HCT116 (cell line): ENCODE results near the gene COBL. TPM values are rescaled to one million over a fixed set of nuclear protein-coding genes. Genes with fewer than 3 reads are reported as not detected.

Experiments used
- ATAC-seq: fragments of 200-7000 bp; cut with Tn5 transposase; 2 replicates; pipeline ENCODE4 v1.9.1; 2020; ENCODE audit warnings: mild to moderate bottlenecking, moderate library complexity
- BruUV-seq: library from RNA; stranded (reverse); fragments of 400-500 nt; replicated peaks from 2 replicates; lab custom pipeline; 2021; lab: Mats Ljungman, UMichigan
- CTCF ChIA-PET: fragments of 300-600 bp; sonication (Branson Sonifier 250); formaldehyde crosslinking; loops from one replicate; lab custom pipeline; 2021; ENCODE audit warnings: antibody characterized with exemption; lab: Charles Lee
- POLR2A ChIA-PET: fragments of 300-600, 350-600 bp; sonication (Branson Sonifier 250); formaldehyde crosslinking; loops from one replicate; lab custom pipeline; 2021; ENCODE audit warnings: antibody characterized with exemption; lab: Charles Lee
- RAD21 ChIA-PET, 2 experiments: fragments of 300-600 bp; sonication (Branson Sonifier 250); formaldehyde crosslinking; loops; one replicate each; lab custom pipeline; 2023; ENCODE audit warnings: low total read pairs in 2 of 2; ENCODE audit not compliant: uncharacterized antibody in 2 of 2, unreplicated experiment in 2 of 2, low non-redundant PET in 1 of 2; lab: Charles Lee
- DNase-seq: peaks from one replicate; pipeline ENCODE4 v3.0.0-alpha.2; 2010; ENCODE audit warnings: low read depth, low spot score
- H2AFZ ChIP-seq: fragments of 200-600 bp; shearing (Covaris generic), sonication (generic); 2 replicates; pipeline ENCODE4 v1.6.1; 2017; ENCODE audit warnings: low read depth, mixed run types, mixed read lengths, antibody characterized with exemption, low read length; ENCODE audit not compliant: poor library complexity, severe bottlenecking
- H3K27ac ChIP-seq: 2 replicates; pipeline ENCODE4 v1.5.1; 2012; ENCODE audit warnings: low read depth, low read length
- H3K27me3 ChIP-seq: fragments of 200-600 bp; sonication (generic); 2 replicates; pipeline ENCODE4 v1.6.1; 2016; ENCODE audit warnings: mixed run types, low read length, mixed read lengths; ENCODE audit not compliant: insufficient read depth
- H3K36me3 ChIP-seq, 2 experiments: fragments of 200-500 bp in 1 of 2; fragments of 200-600 bp in 1 of 2; sonication (Bioruptor generic) in 1 of 2; sonication (generic) in 1 of 2; 2 replicates each; pipeline versions ENCODE4 v1.5.1 to v1.6.1; 2014 to 2016; ENCODE audit warnings: low read length in 2 of 2, inconsistent platforms in 1 of 2, mixed read lengths in 1 of 2, mixed run types in 1 of 2; ENCODE audit not compliant: insufficient read depth in 2 of 2, control insufficient read depth in 1 of 2
- H3K4me1 ChIP-seq, 2 experiments: fragments of 200-600 bp in 1 of 2; sonication (generic) in 1 of 2; 2 replicates each; pipeline versions ENCODE4 v1.5.1 to v1.6.1; 2012 to 2017; ENCODE audit warnings: low read length in 2 of 2, inconsistent platforms in 1 of 2, mild to moderate bottlenecking in 1 of 2, mixed read lengths in 1 of 2, mixed run types in 1 of 2, moderate library complexity in 1 of 2; ENCODE audit not compliant: insufficient read depth in 2 of 2, control insufficient read depth in 1 of 2
- H3K4me2 ChIP-seq: fragments of 200-600 bp; sonication (generic); 2 replicates; pipeline ENCODE4 v1.6.1; 2017; ENCODE audit warnings: mixed run types, low read length, mixed read lengths
- H3K4me3 ChIP-seq, 2 experiments: fragments of 200-600 bp in 1 of 2; sonication (generic) in 1 of 2; replicated peaks in 1 of 2; 2 replicates each; pipeline ENCODE4 v1.5.1; 2011 to 2016; ENCODE audit warnings: low read length in 2 of 2, control low read depth in 1 of 2, low read depth in 1 of 2, mild to moderate bottlenecking in 1 of 2, mixed read lengths in 1 of 2, mixed run types in 1 of 2
- H3K79me2 ChIP-seq: fragments of 200-600 bp; sonication (generic); 2 replicates; pipeline ENCODE4 v1.6.1; 2017; ENCODE audit warnings: mild to moderate bottlenecking, mixed run types, low read length, moderate library complexity, mixed read lengths; ENCODE audit not compliant: insufficient read depth
- H3K9ac ChIP-seq: fragments of 200-600 bp; sonication (generic); 2 replicates; pipeline ENCODE4 v1.6.1; 2016; ENCODE audit warnings: low read length, mixed read lengths
- H3K9me2 ChIP-seq: fragments of 200-600 bp; sonication (generic), shearing (Covaris generic); 2 replicates; pipeline ENCODE4 v1.6.1; 2017; ENCODE audit warnings: mixed run types, mild to moderate bottlenecking, moderate library complexity; ENCODE audit not compliant: insufficient read depth
- H3K9me3 ChIP-seq, 2 experiments: fragments of 200-500 bp in 1 of 2; fragments of 200-600 bp in 1 of 2; sonication (Bioruptor generic) in 1 of 2; sonication (generic) in 1 of 2; 2 replicates each; pipeline ENCODE4 v1.6.1; 2014 to 2017; ENCODE audit warnings: low read length in 2 of 2, mixed read lengths in 2 of 2, inconsistent platforms in 1 of 2, low read depth in 1 of 2, mild to moderate bottlenecking in 1 of 2, mixed run types in 1 of 2, moderate library complexity in 1 of 2; ENCODE audit not compliant: control insufficient read depth in 1 of 2, insufficient read depth in 1 of 2
- H4K20me1 ChIP-seq: fragments of 200-600 bp; sonication (generic), shearing (Covaris generic); 2 replicates; pipeline ENCODE4 v1.6.1; 2017; ENCODE audit warnings: mixed run types, mild to moderate bottlenecking, moderate library complexity; ENCODE audit not compliant: insufficient read depth
- ATF3 ChIP-seq: IDR thresholded peaks from 2 replicates; pipeline ENCODE4 v1.6.1; 2012
- CBX3 ChIP-seq: IDR thresholded peaks from 2 replicates; pipeline ENCODE4 v1.6.1; 2012; ENCODE audit warnings: low read depth
- EZH2 ChIP-seq: fragments of 200-600 bp; sonication (generic); IDR thresholded peaks from 2 replicates; pipeline ENCODE4 v1.6.1; 2017; ENCODE audit warnings: antibody characterized with exemption, mixed run types
- FOSL1 ChIP-seq: IDR thresholded peaks from 2 replicates; pipeline ENCODE4 v1.6.1; 2012; ENCODE audit warnings: low read depth
- POLR2A ChIP-seq: IDR thresholded peaks from 2 replicates; pipeline ENCODE4 v1.7.0; 2011; ENCODE audit warnings: borderline replicate concordance; ENCODE audit not compliant: insufficient read depth, insufficient read length; ENCODE audit errors: extremely low read depth
- RAD21 ChIP-seq: IDR thresholded peaks from 2 replicates; pipeline ENCODE4 v1.6.1; 2012; ENCODE audit warnings: low read depth, mild to moderate bottlenecking
- YY1 ChIP-seq: IDR thresholded peaks from 2 replicates; pipeline ENCODE4 v1.6.1; 2011; ENCODE audit warnings: low read length, low read depth, moderate library complexity, mild to moderate bottlenecking; ENCODE audit not compliant: insufficient replicate concordance; ENCODE audit errors: extremely low read depth
- ZFX ChIP-seq: fragments of 450-650 bp; IDR thresholded peaks from 2 replicates; pipeline ENCODE4 v1.6.1; 2017
- ZNF274 ChIP-seq: fragments of 200-500 bp; sonication (Bioruptor generic); IDR thresholded peaks from 2 replicates; pipeline ENCODE4 v1.6.1; 2014; ENCODE audit warnings: mild to moderate bottlenecking, low read depth, low read length, inconsistent platforms
- intact Hi-C: fragments of 100-400 bp; cut with micrococcal nuclease; formaldehyde crosslinking; loops from 2 replicates; pipeline ENCODE4 v1.10.0; 2022
- total RNA-seq: library from RNA; stranded (reverse); gene quantifications from one replicate; pipeline ENCODE4 v1.2.1, GENCODE V29; 2021; ENCODE audit not compliant: unreplicated experiment
- TF ChIP-seq, protein P1 (sequence below): IDR thresholded peaks from 2 replicates; pipeline ENCODE4 v1.6.1; 2012

The COBL gene
- total RNA-seq, 1 experiment from 2014 or later: 19.3 TPM

- Histone ChIP-seq H2AFZ (no peak overlapping the region), H3K9me3 (peaks cover 3 to 6% of the 10 kb centered on the region in 2 experiments; a peak in 2 of 4 replicates), H3K4me2 (no peak overlapping the region), H3K27ac (no peak overlapping the region), H3K4me1 (no peaks in the 10 kb centered on the region), H3K36me3 (no peaks in the 10 kb centered on the region), H4K20me1 (no peaks in the 10 kb centered on the region), H3K79me2 (no peaks in the 10 kb centered on the region), H3K9ac (no peak overlapping the region), H3K27me3 (no peaks in the 10 kb centered on the region), H3K4me3 (no peak overlapping the region), H3K9me2 (no peaks in the 10 kb centered on the region)
- ATAC-seq (no peak), DNase-seq (no peak)
- CTCF ChIA-PET: no interaction called here
- POLR2A ChIA-PET: no interaction called here
- no TSS peak for BruUV-seq
- TF ChIP-seq ZNF274: no peak
- TF ChIP-seq CBX3: peak; percentile 52; the same call in 1 of the 2 replicates
- no peak for TF ChIP-seq FOSL1
- intact Hi-C loops: no loop called here
- RAD21 ChIA-PET: no interaction called here
These were observed 169.6 kb downstream of the COBL start for GRCh38 chr7:51146816-51147586.

GRCh38 chr7:51144178-51144577 lies 172.4 kb downstream of the COBL start:
- CTCF ChIA-PET: no interaction called here
- Histone ChIP-seq H3K27me3 (no peaks in the 10 kb centered on the region), H2AFZ (no peak overlapping the region), H3K36me3 (no peaks in the 10 kb centered on the region)
- no TSS peak for BruUV-seq
- no peak for ATAC-seq
- TF ChIP-seq RAD21 (no peak), ZNF274 (no peak), POLR2A (no peak), ZFX (no peak), YY1 (no peak), ATF3 (no peak), EZH2 (no peak)
- TF ChIP-seq, protein P1, sequence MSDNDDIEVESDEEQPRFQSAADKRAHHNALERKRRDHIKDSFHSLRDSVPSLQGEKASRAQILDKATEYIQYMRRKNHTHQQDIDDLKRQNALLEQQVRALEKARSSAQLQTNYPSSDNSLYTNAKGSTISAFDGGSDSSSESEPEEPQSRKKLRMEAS: no peak
- TF ChIP-seq, all 23 proteins: peak for 0
- H3K4me2 ChIP-seq: no peak overlapping the region
- no peaks in the 10 kb centered on the region for H3K9me2 ChIP-seq
- ChIA-PET POLR2A (no interaction called here), RAD21 (no interaction called here)
- peaks cover 8 to 11% of the 10 kb centered on the region in 2 experiments for H3K4me1 ChIP-seq
- no peak overlapping the region for H3K9ac ChIP-seq
- H3K79me2 ChIP-seq: no peaks in the 10 kb centered on the region
- H4K20me1 ChIP-seq: no peaks in the 10 kb centered on the region
- no peak overlapping the region for H3K27ac ChIP-seq
- no peak for DNase-seq
- no peak overlapping the region for H3K4me3 ChIP-seq
- H3K9me3 ChIP-seq: peaks cover 3 to 6% of the 10 kb centered on the region in 2 experiments; a peak in 2 of 4 replicates
- intact Hi-C loops: loop anchor here (5.0 kb wide), 1 partner anchor 1052 kb away; the partner anchor contains the start of gene ZPBP
